C1 segment of cervical spinal cord (tissue), 14 donors: Measurements from ENCODE around the gene ZNF234.
"Not testable (repeated sequence)": the region's sequence is repeated elsewhere in the genome, so short reads cannot be mapped to it uniquely, and the experiment has no call there.

Source experiments
- DNase-seq, 14 donors: peaks; one replicate each; lab custom pipeline; 2025; lab: John Stamatoyannopoulos, UW

The ZNF234 gene

GRCh38 chr19:44180968-44181367 lies 39.6 kb downstream of the ZNF234 start:
- DNase-seq = no peak

- DNase-seq = no peak
Measured at GRCh38 chr19:44182145-44182544, 40.8 kb downstream of the ZNF234 start.

- DNase-seq = no peak
Measured at GRCh38 chr19:44190020-44190419, 48.7 kb downstream of the ZNF234 start.

- DNase-seq = no peak
Measured at GRCh38 chr19:44192127-44192526, 50.8 kb downstream of the ZNF234 start.

- DNase-seq = no peak
Measured at GRCh38 chr19:44196772-44197171, 55.4 kb downstream of the ZNF234 start.

- DNase-seq = no peak
Measured at GRCh38 chr19:44202470-44202869, 61.1 kb downstream of the ZNF234 start.

GRCh38 chr19:44202974-44203373 lies 61.6 kb downstream of the ZNF234 start:
- DNase-seq = no peak

- not testable (repeated sequence) for DNase-seq
Measured at GRCh38 chr19:44203877-44204276, 62.5 kb downstream of the ZNF234 start.

GRCh38 chr19:44204772-44205171 lies 63.4 kb downstream of the ZNF234 start:
- DNase-seq = no peak

- DNase-seq = peak; percentile 26 to 92 (median 83)
Measured at GRCh38 chr19:44207126-44207803, 65.9 kb downstream of the ZNF234 start.
